Neutrophil (primary cell): ENCODE data around the gene SKA1.

ENCODE experiments used
- H3K27ac ChIP-seq: fragments of 200-600 bp; sonication (generic); 2 replicates; pipeline ENCODE4 v1.5.1; 2016; ENCODE audit warnings: mild to moderate bottlenecking, moderate library complexity
- H3K27me3 ChIP-seq: fragments of 200-600 bp; sonication (generic); 2 replicates; pipeline ENCODE4 v1.6.0; 2016; ENCODE audit warnings: mild to moderate bottlenecking
- H3K36me3 ChIP-seq: fragments of 200-600 bp; sonication (generic); 2 replicates; pipeline ENCODE4 v1.5.1; 2017
- H3K4me1 ChIP-seq, 2 experiments: fragments of 200-600 bp in 1 of 2; sonication (generic) in 1 of 2; 1 replicate in 1 of 2; 2 replicates in 1 of 2; pipeline versions ENCODE4 v1.5.1 to v1.6.1; 2013 to 2016; ENCODE audit warnings: low read depth in 1 of 2, low read length in 1 of 2, mild to moderate bottlenecking in 1 of 2, moderate library complexity in 1 of 2; ENCODE audit not compliant: control insufficient read depth in 1 of 2, insufficient read depth in 1 of 2
- H3K4me3 ChIP-seq, 2 experiments: fragments of 200-600 bp in 1 of 2; sonication (generic) in 1 of 2; 1 replicate in 1 of 2; 2 replicates in 1 of 2; pipeline ENCODE4 v1.5.1; 2013 to 2016; ENCODE audit warnings: low read depth in 1 of 2, low read length in 1 of 2, mild to moderate bottlenecking in 1 of 2, moderate library complexity in 1 of 2
- H3K9me3 ChIP-seq: fragments of 200-600 bp; sonication (generic); 2 replicates; pipeline ENCODE4 v1.5.1; 2016
- CTCF ChIP-seq: fragments of 200-600 bp; sonication (generic); IDR thresholded peaks from 2 replicates; pipeline ENCODE4 v1.5.1; 2016; ENCODE audit warnings: antibody characterized with exemption

SKA1 gene

GRCh38 chr18:50372743-50373142, 2.1 kb upstream of the SKA1 start:
- Histone ChIP-seq H3K4me1 (peaks cover 11 to 15% of the 10 kb centered on the region in 2 experiments), H3K36me3 (no peaks in the 10 kb centered on the region), H3K4me3 (no peak overlapping the region), H3K27me3 (no peaks in the 10 kb centered on the region), H3K9me3 (no peaks in the 10 kb centered on the region), H3K27ac (no peak overlapping the region)
- TF ChIP-seq CTCF: no peak

GRCh38 chr18:50373561-50374219, 1.2 kb upstream of the SKA1 start:
- no peak overlapping the region for H3K4me3 ChIP-seq
- peaks cover 11 to 15% of the 10 kb centered on the region in 2 experiments for H3K4me1 ChIP-seq
- no peaks in the 10 kb centered on the region for H3K27me3 ChIP-seq
- H3K27ac ChIP-seq: peak overlapping the region; percentile 81
- H3K9me3 ChIP-seq: no peaks in the 10 kb centered on the region
- no peak for TF ChIP-seq CTCF
- H3K36me3 ChIP-seq: no peaks in the 10 kb centered on the region

GRCh38 chr18:50374220-50374752, 560 bp upstream of the SKA1 start:
- H3K36me3 ChIP-seq: peaks cover 1% of the 10 kb centered on the region
- H3K9me3 ChIP-seq: no peaks in the 10 kb centered on the region
- no peaks in the 10 kb centered on the region for H3K27me3 ChIP-seq
- TF ChIP-seq CTCF: no peak
- H3K27ac ChIP-seq: peak overlapping the region; percentile 81
- peaks cover 11 to 15% of the 10 kb centered on the region in 2 experiments for H3K4me1 ChIP-seq
- peak overlapping the region; percentile 70 to 73 for H3K4me3 ChIP-seq

- Histone ChIP-seq H3K9me3 (no peaks in the 10 kb centered on the region), H3K27me3 (no peaks in the 10 kb centered on the region), H3K36me3 (peaks cover 21% of the 10 kb centered on the region), H3K4me1 (peaks cover 11 to 15% of the 10 kb centered on the region in 2 experiments), H3K27ac (no peak overlapping the region), H3K4me3 (no peak overlapping the region)
- no peak for TF ChIP-seq CTCF
Measured at GRCh38 chr18:50377061-50377798, 2.4 kb downstream of the SKA1 start.

GRCh38 chr18:50388988-50389387, 14.1 kb downstream of the SKA1 start:
- TF ChIP-seq CTCF: no peak
- Histone ChIP-seq H3K9me3 (no peaks in the 10 kb centered on the region), H3K36me3 (peaks cover 53% of the 10 kb centered on the region), H3K27me3 (no peaks in the 10 kb centered on the region), H3K27ac (no peak overlapping the region), H3K4me3 (no peak overlapping the region), H3K4me1 (no peaks in the 10 kb centered on the region)
